ENCODE data around the gene CRPPA. TPM values are rescaled to one million over a fixed set of nuclear protein-coding genes. Genes with fewer than 3 reads are reported as not detected.

The CRPPA gene
- polyA plus RNA-seq (2011; rRNA removed) (0.58 and 0.88 TPM in 2 replicates), polyA plus RNA-seq (2017; fragmentation: RNase III; extraction: RNeasy Plus Mini Kit Qiagen cat#74134 plus additional on column Dnase treatment) (0.46 to 0.78 TPM (median 0.59 TPM) in 3 replicates), polyA minus RNA-seq (2011; rRNA and poly(A)+ RNA removed) (0.68 and 1.6 TPM in 2 replicates)
- polyA plus RNA-seq (2012; cell fraction: cytosol; rRNA removed), result 0.17 and 0.21 TPM in 2 replicates
- 0.11 and 0.18 TPM in 2 replicates for polyA plus RNA-seq (2012; cell fraction: nucleus; rRNA removed)

DNA sequence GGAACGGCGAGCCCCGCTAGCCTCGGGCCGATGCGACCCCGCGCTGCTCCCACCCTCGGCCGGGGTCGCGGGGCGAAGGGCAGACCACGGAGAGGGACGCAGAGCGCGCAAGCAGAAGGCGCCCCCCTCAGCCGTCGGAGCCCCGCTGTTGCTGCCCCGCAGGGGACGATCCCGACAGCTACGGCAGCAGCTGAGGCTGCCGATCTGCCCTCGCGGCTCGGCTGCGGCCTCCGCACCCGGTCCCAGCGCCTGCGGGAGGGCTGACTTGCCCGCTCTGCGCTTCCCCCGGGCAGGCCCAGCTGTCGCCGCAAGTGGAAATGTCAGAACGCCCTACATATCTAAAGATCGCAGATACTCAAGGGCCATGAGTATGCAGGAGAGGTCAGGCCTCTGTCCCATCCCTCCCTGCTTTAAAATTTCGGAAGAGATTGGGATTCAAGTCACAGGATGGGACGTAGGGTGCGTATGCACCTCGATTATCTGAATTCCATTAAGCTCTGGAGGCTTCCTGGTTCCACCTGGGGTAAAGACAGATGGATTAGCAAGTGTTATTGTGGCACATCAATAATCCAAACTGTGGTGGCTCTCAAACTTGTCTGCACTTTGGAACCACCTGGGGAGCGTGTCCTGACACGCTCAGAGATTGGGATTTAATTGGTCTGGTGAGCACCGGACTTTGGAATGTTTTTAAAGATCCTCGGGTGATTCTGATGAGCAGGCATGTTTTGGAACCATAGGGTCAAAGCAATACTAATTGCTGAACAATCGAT lies at the start of gene CRPPA:
CRPPA (minus strand) TSS at position 206 of the 770 bp plus-strand sequence. CDS start 216 bp downstream, outside the sequence.
- FAIRE-seq, result no peak
- CTCF ChIA-PET, result interaction anchor here (1.0 to 2.7 kb wide), 7 partner anchors 10 to 338 kb away, joined by 3 to 21 read pairs (median 7); no protein-coding TSS in a partner anchor
- 31% methylated on average over 20 of the region's 50 CpGs for WGBS (ENCODE audit: missing lambda C conversion rate)
- peak in 1 of 2 experiments; percentile 41 for DNase-seq (ENCODE audit: low read depth in 1 of 2, low spot score in 1 of 2)
- POLR2A ChIA-PET, result interaction anchor here (1.1 to 2.7 kb wide), 9 partner anchors 9 to 292 kb away, joined by 3 to 11 read pairs (median 4); partner anchors contain the start of genes ANKMY2 and BZW2
- Histone ChIP-seq H3K27ac (peak within 1 kb of the TSS; percentile 98), H3K4me3 (peak within 1 kb of the TSS; percentile 73), H3K9me3 (no peaks in the 10 kb centered on the region), H3K4me2 (peak within 1 kb of the TSS; percentile 92), H3K4me1 (peaks cover 12% of the 10 kb centered on the region)
- TF ChIP-seq RAD21 (conservative IDR thresholded peaks at IDR 0.05 in 1 of 2, IDR thresholded peaks at IDR 0.05 in 1 of 2) (no peak), RNF2 (IDR thresholded peaks at IDR 0.05; ENCODE audit: borderline replicate concordance, low read depth) (no peak), MAFK (IDR thresholded peaks at IDR 0.05; ENCODE audit: partially characterized antibody) (peak; percentile 79), CBX2 (IDR thresholded peaks at IDR 0.05; ENCODE audit: borderline replicate concordance, low read depth) (no peak), MAZ (IDR thresholded peaks at IDR 0.05; ENCODE audit: borderline replicate concordance, low read depth, low read length) (no peak)
- TF ChIP-seq, protein P1, sequence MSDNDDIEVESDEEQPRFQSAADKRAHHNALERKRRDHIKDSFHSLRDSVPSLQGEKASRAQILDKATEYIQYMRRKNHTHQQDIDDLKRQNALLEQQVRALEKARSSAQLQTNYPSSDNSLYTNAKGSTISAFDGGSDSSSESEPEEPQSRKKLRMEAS (IDR thresholded peaks at IDR 0.05), result 0 out of 2 replicates have a peak, but pooled peaks have one; percentile 5
- peak; percentile 65 to 74 for ATAC-seq

DNA sequence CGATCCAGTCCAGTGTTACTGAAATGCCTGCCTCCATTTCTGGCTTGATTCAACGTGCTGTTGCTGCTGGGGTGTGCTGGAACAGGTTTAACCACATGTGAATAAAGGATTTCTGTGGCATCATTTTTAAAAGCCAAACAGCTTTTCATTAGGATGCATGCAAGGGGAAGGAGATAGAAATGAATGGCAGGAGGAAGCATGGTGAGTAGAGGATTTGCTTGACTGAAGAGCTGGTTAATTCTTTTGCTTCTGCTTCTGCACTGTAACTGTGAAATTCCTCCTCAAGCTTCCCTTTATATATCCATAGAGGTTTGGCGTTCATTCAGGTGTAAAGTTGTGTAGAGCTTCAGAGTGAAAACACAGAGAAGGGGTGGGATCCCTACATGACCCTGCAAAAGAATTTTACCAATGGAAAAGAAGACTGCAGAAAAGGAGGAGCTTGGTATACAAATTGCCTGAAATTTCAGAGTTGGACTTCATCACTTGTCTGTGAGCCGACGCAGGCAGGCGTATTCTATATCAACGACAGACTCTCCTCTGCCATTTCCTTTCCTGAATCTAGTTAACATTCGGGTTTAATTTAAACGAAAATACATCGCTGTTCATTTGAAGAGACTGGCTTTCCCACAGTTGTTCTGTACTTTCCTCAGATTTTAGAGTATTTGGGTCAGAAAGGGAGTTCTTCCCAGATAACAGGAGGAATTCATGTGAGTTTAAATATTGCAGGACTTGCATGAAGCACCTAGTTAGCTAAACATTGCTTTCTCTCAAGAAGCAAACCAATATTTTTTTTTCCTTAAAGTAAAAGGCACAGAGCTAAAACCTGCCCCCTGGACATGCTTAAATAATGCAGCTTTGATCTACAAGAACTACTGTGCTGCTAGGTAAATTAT lies 44.4 kb upstream of the CRPPA start, which contains the start of gene SOSTDC1:
SOSTDC1 (minus strand) TSS at position 270 of the 893 bp plus-strand sequence; CDS start at position 200, 70 bp downstream.
- ChIA-PET POLR2A (no interaction called here), CTCF (interaction anchor here (1.4 to 2.3 kb wide), 2 partner anchors 16 to 33 kb away, joined by 4 read pairs; no protein-coding TSS in a partner anchor)
- ATAC-seq (no peak; a peak in 1 of 6 replicates), FAIRE-seq (no peak), DNase-seq (ENCODE audit: low read depth in 1 of 2, low spot score in 1 of 2) (no peak)
- Histone ChIP-seq H3K4me2 (no peak within 1 kb of the TSS), H3K4me1 (no peaks in the 10 kb centered on the region), H3K27ac (no peak within 1 kb of the TSS), H3K9me3 (no peaks in the 10 kb centered on the region), H3K4me3 (no peak within 1 kb of the TSS)
- TF ChIP-seq, protein P2, sequence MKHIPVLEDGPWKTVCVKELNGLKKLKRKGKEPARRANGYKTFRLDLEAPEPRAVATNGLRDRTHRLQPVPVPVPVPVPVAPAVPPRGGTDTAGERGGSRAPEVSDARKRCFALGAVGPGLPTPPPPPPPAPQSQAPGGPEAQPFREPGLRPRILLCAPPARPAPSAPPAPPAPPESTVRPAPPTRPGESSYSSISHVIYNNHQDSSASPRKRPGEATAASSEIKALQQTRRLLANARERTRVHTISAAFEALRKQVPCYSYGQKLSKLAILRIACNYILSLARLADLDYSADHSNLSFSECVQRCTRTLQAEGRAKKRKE (CRISPR knock-in tag; IDR thresholded peaks at IDR 0.05; ENCODE audit: low read depth), result no peak
- no peak for TF ChIP-seq FOSB (CRISPR knock-in tag; IDR thresholded peaks at IDR 0.05)
- TF ChIP-seq, protein P3, sequence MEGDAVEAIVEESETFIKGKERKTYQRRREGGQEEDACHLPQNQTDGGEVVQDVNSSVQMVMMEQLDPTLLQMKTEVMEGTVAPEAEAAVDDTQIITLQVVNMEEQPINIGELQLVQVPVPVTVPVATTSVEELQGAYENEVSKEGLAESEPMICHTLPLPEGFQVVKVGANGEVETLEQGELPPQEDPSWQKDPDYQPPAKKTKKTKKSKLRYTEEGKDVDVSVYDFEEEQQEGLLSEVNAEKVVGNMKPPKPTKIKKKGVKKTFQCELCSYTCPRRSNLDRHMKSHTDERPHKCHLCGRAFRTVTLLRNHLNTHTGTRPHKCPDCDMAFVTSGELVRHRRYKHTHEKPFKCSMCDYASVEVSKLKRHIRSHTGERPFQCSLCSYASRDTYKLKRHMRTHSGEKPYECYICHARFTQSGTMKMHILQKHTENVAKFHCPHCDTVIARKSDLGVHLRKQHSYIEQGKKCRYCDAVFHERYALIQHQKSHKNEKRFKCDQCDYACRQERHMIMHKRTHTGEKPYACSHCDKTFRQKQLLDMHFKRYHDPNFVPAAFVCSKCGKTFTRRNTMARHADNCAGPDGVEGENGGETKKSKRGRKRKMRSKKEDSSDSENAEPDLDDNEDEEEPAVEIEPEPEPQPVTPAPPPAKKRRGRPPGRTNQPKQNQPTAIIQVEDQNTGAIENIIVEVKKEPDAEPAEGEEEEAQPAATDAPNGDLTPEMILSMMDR (IDR thresholded peaks at IDR 0.05), result no peak
- TF ChIP-seq SREBF2 (IDR thresholded peaks at IDR 0.05), result no peak
- no peak for TF ChIP-seq CBX2 (IDR thresholded peaks at IDR 0.05; ENCODE audit: borderline replicate concordance, low read depth)
- no peak for TF ChIP-seq CBX8 (IDR thresholded peaks at IDR 0.05)
- TF ChIP-seq, protein P4, sequence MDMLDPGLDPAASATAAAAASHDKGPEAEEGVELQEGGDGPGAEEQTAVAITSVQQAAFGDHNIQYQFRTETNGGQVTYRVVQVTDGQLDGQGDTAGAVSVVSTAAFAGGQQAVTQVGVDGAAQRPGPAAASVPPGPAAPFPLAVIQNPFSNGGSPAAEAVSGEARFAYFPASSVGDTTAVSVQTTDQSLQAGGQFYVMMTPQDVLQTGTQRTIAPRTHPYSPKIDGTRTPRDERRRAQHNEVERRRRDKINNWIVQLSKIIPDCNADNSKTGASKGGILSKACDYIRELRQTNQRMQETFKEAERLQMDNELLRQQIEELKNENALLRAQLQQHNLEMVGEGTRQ (IDR thresholded peaks at IDR 0.05), result no peak
- TF ChIP-seq, protein P5, sequence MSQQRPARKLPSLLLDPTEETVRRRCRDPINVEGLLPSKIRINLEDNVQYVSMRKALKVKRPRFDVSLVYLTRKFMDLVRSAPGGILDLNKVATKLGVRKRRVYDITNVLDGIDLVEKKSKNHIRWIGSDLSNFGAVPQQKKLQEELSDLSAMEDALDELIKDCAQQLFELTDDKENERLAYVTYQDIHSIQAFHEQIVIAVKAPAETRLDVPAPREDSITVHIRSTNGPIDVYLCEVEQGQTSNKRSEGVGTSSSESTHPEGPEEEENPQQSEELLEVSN (IDR thresholded peaks at IDR 0.05; ENCODE audit: borderline replicate concordance, low read depth), result no peak
- TF ChIP-seq ZNF302 (CRISPR knock-in tag; IDR thresholded peaks at IDR 0.05), result no peak
- TF ChIP-seq, protein P6, sequence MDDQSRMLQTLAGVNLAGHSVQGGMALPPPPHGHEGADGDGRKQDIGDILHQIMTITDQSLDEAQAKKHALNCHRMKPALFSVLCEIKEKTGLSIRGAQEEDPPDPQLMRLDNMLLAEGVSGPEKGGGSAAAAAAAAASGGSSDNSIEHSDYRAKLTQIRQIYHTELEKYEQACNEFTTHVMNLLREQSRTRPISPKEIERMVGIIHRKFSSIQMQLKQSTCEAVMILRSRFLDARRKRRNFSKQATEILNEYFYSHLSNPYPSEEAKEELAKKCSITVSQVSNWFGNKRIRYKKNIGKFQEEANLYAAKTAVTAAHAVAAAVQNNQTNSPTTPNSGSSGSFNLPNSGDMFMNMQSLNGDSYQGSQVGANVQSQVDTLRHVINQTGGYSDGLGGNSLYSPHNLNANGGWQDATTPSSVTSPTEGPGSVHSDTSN (IDR thresholded peaks at IDR 0.05), result no peak
- no peak for TF ChIP-seq FOXS1 (CRISPR knock-in tag; IDR thresholded peaks at IDR 0.05)
- TF ChIP-seq SMC3 (IDR thresholded peaks at IDR 0.05), result no peak
- TF ChIP-seq, protein P7, sequence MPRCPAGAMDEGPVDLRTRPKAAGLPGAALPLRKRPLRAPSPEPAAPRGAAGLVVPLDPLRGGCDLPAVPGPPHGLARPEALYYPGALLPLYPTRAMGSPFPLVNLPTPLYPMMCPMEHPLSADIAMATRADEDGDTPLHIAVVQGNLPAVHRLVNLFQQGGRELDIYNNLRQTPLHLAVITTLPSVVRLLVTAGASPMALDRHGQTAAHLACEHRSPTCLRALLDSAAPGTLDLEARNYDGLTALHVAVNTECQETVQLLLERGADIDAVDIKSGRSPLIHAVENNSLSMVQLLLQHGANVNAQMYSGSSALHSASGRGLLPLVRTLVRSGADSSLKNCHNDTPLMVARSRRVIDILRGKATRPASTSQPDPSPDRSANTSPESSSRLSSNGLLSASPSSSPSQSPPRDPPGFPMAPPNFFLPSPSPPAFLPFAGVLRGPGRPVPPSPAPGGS (IDR thresholded peaks at IDR 0.05), result no peak
- no peak for TF ChIP-seq HDAC2 (IDR thresholded peaks at IDR 0.05)
- TF ChIP-seq HEYL (CRISPR knock-in tag; IDR thresholded peaks at IDR 0.05), result no peak
- TF ChIP-seq EHMT2 (IDR thresholded peaks at IDR 0.05; ENCODE audit: low read depth), result no peak
- TF ChIP-seq CEBPB (IDR thresholded peaks at IDR 0.05), result no peak
- no peak for TF ChIP-seq POLR2AphosphoS2 (conservative IDR thresholded peaks at IDR 0.05; ENCODE audit: low read length)
- WGBS (ENCODE audit: missing lambda C conversion rate), result 55% methylated on average over 10 of the region's 10 CpGs
